Naive B cell (primary cell): ENCODE data around the gene VSX1. TPM values are rescaled to one million over a fixed set of nuclear protein-coding genes. Genes with fewer than 3 reads are reported as not detected.

ENCODE experiments used
- ATAC-seq, 2 donors: fragments of 150-1000 bp; cut with Tn5 transposase; 2 replicates each; pipeline ENCODE4 v1.10.0; 2021; ENCODE audit warnings: low read depth in 2 of 2, mild to moderate bottlenecking in 2 of 2, moderate library complexity in 2 of 2
- DNase-seq: peaks from one replicate; pipeline ENCODE4 v3.0.0; 2022
- H3K27ac Mint-ChIP-seq, 6 donors: one replicate each; pipeline ENCODE4 v1.8.0; 2020 to 2022; ENCODE audit warnings: mild to moderate bottlenecking in 6 of 6, mixed read lengths in 6 of 6, moderate library complexity in 5 of 6, inconsistent platforms in 2 of 6
- H3K27me3 Mint-ChIP-seq, 3 donors: one replicate each; pipeline ENCODE4 v1.8.0; 2021 to 2022; ENCODE audit warnings: mixed read lengths in 3 of 3, mild to moderate bottlenecking in 1 of 3
- H3K36me3 Mint-ChIP-seq, 2 donors: one replicate each; pipeline ENCODE4 v1.8.0; 2020 to 2022; ENCODE audit warnings: mixed read lengths in 2 of 2, inconsistent platforms in 1 of 2, mild to moderate bottlenecking in 1 of 2
- H3K4me1 Mint-ChIP-seq, 3 donors: one replicate each; pipeline ENCODE4 v1.8.0; 2020 to 2022; ENCODE audit warnings: mixed read lengths in 3 of 3, inconsistent platforms in 1 of 3, mild to moderate bottlenecking in 1 of 3, moderate library complexity in 1 of 3
- H3K4me3 Mint-ChIP-seq, 8 donors: one replicate each; pipeline ENCODE4 v1.8.0; 2020 to 2022; ENCODE audit warnings: mild to moderate bottlenecking in 8 of 8, mixed read lengths in 8 of 8, moderate library complexity in 8 of 8, inconsistent platforms in 2 of 8
- H3K9me3 Mint-ChIP-seq, 7 donors: one replicate each; pipeline ENCODE4 v1.8.0; 2020 to 2022; ENCODE audit warnings: mixed read lengths in 7 of 7, mild to moderate bottlenecking in 5 of 7, inconsistent platforms in 2 of 7, moderate library complexity in 1 of 7
- polyA plus RNA-seq, 6 donors: library from polyadenylated mRNA; unstranded; fragments of 300-500 nt; fragmentation: Illumina TruSeq; gene quantifications; one replicate each; pipeline ENCODE4 v1.2.3, GENCODE V29; 2021; ENCODE audit warnings: low read depth in 6 of 6

VSX1 gene
- polyA plus RNA-seq, 6 donors from 2014 or later: not detected

DNA sequence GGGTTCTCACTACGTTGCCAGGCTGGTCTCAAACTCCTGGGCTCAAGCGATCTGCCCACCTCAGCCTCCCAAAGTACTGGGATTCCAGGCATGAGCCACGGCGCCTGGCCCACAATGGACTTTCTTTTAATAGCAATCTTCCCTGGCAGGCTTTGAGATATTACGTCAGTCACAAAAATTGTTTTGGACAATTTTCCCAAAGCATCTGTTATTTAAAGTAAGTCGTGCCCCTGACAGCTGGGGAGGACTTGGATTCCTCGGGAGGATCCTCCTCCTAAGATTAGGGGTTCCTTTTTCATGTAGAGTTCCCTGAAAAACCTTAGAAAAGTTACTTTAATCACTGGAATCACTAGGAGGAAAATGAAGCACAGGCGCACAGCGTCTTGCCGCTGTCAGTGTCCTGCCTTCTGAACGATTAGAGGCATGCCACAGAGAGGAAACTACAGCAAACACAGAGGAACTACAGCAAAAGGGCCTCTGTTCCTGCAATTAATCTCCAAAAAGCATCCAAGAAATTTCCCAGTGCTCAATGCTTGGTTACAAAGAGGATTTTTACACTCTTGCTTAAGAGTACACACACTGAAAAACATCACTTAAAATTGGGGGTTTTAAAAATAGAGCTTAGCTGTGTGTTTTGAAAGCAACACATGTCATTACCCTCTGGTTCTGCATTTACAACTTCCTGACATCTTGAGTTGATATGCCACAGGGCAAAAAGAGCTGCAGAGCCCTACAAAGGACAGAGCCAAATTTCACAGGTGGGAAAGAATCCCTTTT is 28.5 kb downstream of the VSX1 start:
- Mint-ChIP-seq H3K4me3 (peak overlapping the region; percentile 82 to 98 (median 89)), H3K27ac (peak overlapping the region; percentile 90 to 96 (median 93)), H3K4me1 (peaks cover 64 to 89% (median 86%) of the 10 kb centered on the region in 3 donors), H3K27me3 (no peaks in the 10 kb centered on the region), H3K9me3 (no peaks in the 10 kb centered on the region), H3K36me3 (peaks cover 0 to 7% of the 10 kb centered on the region in 2 donors)
- DNase-seq (no peak), ATAC-seq (no peak)

DNA sequence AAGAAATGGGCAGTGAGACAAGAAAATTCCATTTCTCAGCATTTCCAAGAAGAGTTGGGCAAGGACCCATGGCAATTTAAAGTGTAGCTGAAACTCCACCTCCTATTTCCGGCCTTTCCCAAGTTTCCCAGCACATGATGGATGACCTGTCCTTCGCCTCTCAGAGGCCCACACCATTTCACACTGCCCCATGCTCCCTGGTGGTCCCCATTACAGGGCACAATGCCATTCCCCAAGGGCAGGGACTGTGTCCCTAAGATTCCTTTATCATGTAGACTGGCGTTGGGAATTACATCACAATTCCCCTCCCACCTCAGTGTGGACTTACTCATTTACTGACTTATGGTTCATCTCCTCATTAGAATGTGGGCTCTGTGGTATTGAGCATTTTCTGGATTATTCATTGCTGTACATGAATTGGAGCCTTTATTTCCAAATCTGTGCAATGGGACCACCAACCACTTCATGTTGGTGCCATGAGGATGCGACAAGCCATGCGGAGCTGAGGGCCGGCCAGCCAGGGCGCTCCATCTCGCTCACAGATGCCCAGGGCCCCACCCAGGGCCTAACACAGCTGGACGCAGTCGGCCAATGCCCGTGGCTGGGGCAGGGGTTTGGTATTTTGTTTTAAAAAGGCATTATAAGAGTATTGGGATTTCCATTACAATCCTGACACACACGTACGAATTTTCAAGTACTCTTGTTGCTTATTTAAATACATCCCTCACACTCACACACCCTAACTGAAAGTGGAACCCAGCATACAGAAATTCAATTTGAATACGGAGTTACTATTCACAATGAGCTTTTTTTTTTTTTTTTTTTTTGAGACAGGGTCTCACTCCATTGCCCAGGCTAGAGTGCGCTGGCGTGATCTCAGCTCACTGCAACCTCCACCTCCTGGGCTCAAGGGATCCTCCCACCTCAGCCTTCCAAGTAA is 29.4 kb downstream of the VSX1 start:
- peak; percentile 46 for DNase-seq
- ATAC-seq: peak; percentile 24 to 26
- Mint-ChIP-seq H3K9me3 (no peaks in the 10 kb centered on the region), H3K36me3 (peaks cover 0 to 7% of the 10 kb centered on the region in 2 donors), H3K27me3 (no peaks in the 10 kb centered on the region), H3K4me1 (peaks cover 64 to 92% (median 88%) of the 10 kb centered on the region in 3 donors), H3K27ac (peak overlapping the region; percentile 90 to 96 (median 93)), H3K4me3 (peak overlapping the region; percentile 82 to 98 (median 90))

DNA sequence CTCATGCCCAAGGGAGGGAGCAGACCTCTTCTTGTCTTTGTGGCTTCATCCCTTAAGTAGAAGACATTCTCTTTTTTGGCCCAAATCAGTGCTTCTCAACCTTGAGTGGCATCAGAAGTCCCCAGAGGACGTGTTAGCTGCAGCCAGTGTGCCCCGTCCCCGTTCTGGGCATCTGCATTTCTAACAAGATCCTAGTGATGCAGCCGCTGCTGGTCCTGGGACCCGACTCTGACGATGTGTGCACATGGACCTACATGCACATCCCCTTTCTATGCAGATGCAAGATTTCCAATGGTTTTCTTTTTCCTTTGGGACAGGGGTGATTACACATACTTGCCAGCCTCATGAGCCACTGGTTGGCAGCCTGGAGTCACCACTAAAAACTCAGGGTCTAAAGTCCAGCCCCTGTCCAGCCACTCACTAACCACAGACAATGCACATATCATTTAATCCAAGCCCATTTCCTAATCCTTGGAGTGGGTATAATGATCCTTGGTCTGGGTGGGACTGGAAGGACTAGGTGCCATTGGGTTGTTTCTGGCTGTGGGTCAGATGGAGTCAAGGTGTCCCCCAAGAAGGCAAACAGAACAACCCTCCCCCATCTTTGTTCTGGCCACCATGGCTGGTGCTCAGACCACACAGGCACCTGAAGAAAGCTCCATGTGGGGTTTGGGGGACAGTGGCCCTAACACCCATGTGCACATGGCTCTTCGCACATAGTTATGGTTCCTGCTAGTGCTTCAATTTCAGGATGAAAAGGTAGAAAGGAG is 30.4 kb downstream of the VSX1 start:
- no peaks in the 10 kb centered on the region for H3K27me3 Mint-ChIP-seq
- H3K4me1 Mint-ChIP-seq: peaks cover 68 to 87% (median 87%) of the 10 kb centered on the region in 3 donors
- H3K36me3 Mint-ChIP-seq: peaks cover 0 to 7% of the 10 kb centered on the region in 2 donors
- DNase-seq (no peak), ATAC-seq (no peak)
- peak overlapping the region in 7 of 8 donors; percentile 16 to 93 (median 67) for H3K4me3 Mint-ChIP-seq
- H3K9me3 Mint-ChIP-seq: no peaks in the 10 kb centered on the region
- peak overlapping the region in 5 of 6 donors; percentile 56 to 91 (median 70) for H3K27ac Mint-ChIP-seq

DNA sequence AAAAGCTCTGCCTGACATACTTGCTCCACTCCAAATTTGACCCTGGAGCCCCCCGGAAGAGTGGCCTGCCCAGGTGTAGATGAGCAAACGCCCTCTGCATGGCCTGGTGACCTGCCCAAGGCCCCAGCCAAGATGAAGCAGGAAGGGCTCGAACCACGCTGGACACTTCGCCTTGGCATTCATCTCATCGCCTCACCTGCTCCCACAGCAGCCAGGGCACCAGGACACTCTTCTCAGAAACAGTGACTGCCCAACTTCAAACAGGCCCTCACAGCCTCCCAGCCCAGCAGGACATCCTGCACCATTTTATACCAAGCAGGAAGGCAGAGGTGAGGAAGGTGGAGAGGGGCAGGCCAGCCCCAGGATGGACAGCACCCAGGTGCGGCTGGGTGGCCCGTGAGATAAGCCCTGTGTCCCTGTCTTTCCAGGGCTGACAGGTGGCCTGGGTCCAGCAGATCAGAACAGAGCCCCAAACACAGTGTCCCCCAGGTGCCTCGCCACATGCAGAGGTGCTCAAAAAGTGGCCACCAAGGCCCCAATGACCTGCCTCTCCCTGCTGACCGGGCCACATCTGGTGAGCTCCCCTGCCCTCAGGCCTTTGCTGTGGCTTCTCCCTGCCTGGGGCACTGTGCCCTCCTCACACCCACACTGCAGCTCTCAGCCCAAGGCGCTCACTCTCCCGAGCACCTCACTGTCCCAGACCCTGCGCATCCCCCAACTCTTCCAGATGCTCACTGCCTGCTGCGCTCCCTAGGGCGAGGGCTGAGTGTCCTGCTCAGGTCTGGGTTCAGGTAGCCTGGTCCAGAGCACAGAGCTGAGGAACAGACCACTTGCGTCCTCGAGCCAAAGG is 31.2 kb downstream of the VSX1 start:
- Mint-ChIP-seq H3K9me3 (no peaks in the 10 kb centered on the region), H3K4me1 (peaks cover 61 to 87% (median 83%) of the 10 kb centered on the region in 3 donors), H3K27ac (peak overlapping the region in 4 of 6 donors; percentile 48 to 83 (median 74)), H3K4me3 (peak overlapping the region in 6 of 8 donors; percentile 14 to 72 (median 46)), H3K27me3 (no peaks in the 10 kb centered on the region), H3K36me3 (peaks cover 0 to 7% of the 10 kb centered on the region in 2 donors)
- ATAC-seq: no peak
- DNase-seq: no peak

DNA sequence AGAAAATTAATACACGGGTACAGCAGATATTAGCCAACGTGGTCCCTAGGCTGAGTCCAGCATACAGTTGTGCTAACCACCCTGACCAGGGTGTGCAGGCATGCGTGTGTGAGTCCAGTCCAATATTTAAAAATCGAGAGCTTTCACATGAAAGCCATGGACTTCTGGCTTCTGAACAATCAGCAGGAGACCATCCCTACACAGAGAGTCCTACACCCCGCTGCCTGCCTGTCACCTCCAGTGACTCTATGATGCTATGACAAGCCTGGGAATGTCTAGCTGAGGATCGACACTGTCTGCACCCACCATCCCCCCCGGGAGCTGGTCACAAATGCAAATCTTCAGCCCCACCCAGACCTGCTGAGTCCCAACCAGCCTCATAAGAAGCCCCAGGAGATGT is 31.9 kb downstream of the VSX1 start:
- no peaks in the 10 kb centered on the region for H3K27me3 Mint-ChIP-seq
- ATAC-seq (no peak), DNase-seq (no peak)
- H3K4me3 Mint-ChIP-seq: peak overlapping the region in 4 of 8 donors; percentile 12 to 72 (median 50)
- no peaks in the 10 kb centered on the region for H3K9me3 Mint-ChIP-seq
- peaks cover 0 to 7% of the 10 kb centered on the region in 2 donors for H3K36me3 Mint-ChIP-seq
- peaks cover 64 to 87% (median 83%) of the 10 kb centered on the region in 3 donors for H3K4me1 Mint-ChIP-seq
- peak overlapping the region in 5 of 6 donors; percentile 15 to 97 (median 75) for H3K27ac Mint-ChIP-seq

DNA sequence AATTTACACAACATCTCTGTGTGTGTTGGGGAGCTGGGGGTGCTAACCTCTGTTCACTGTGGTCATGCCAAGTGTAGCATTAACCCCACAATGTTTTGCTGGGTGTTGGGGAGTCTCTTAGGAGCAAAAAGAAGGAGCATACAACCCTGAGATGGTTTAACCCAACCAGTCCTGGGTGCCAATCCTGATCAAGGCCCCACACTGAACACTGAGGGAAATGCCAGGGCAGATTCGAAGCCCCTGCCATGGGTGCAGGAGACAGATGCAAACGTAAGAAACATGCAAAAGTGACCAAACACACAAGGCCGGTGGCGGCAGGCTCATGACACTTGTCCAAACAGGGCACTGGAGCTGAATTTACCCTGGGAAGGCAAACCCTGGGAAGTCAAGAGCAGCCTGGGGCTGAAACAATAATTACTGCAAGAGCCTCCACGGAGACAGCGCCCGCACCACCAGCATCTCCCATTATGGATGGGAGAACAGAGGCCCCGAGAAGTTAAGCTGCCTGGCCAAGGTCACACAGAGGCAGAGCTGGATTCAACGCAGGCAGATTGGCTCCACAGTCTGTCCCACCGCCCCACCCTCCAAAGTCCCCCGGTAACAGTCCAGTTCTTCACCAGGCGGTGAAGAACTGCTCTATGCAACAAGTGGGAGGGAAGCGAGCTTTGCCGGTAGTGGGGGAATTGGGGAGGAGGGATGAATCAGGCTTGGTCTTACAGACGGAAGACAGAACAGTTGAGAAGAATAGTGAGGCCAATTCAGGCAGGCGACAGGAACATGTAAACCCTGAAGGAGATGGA is 32.5 kb downstream of the VSX1 start:
- DNase-seq: no peak
- ATAC-seq: no peak
- Mint-ChIP-seq H3K27me3 (no peaks in the 10 kb centered on the region), H3K4me3 (peak overlapping the region in 4 of 8 donors; percentile 12 to 76 (median 32)), H3K36me3 (peaks cover 0 to 7% of the 10 kb centered on the region in 2 donors), H3K4me1 (peaks cover 58 to 87% (median 83%) of the 10 kb centered on the region in 3 donors), H3K9me3 (no peaks in the 10 kb centered on the region), H3K27ac (peak overlapping the region in 5 of 6 donors; percentile 9 to 97 (median 86))

DNA sequence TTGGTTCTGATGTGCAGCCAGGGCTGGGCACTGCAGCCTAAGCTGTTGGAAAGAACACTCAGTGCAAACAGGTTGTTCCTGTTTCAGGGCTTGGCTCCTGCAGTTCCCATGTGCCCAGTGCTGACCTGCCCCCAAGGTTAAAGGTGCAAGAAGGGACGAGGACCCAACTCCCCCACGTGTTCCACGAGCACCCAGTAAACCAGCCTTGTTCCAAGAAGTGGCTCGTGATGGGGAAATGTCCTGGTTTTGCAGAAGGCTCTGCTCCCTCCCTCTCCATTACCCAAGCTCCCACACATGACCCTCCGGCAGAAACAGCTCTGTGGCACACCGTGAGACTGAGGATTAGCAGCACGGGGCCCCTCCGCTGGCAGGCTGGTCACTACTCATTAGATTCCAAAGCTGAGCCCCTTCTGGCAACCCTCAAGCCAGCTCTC is 33.4 kb downstream of the VSX1 start:
- peaks cover 49 to 87% (median 83%) of the 10 kb centered on the region in 3 donors for H3K4me1 Mint-ChIP-seq
- ATAC-seq (no peak), DNase-seq (no peak)
- H3K36me3 Mint-ChIP-seq: peaks cover 0 to 7% of the 10 kb centered on the region in 2 donors
- no peaks in the 10 kb centered on the region for H3K27me3 Mint-ChIP-seq
- H3K27ac Mint-ChIP-seq: peak overlapping the region in 2 of 6 donors; percentile 9 to 76
- no peak overlapping the region for H3K4me3 Mint-ChIP-seq
- no peaks in the 10 kb centered on the region for H3K9me3 Mint-ChIP-seq

DNA sequence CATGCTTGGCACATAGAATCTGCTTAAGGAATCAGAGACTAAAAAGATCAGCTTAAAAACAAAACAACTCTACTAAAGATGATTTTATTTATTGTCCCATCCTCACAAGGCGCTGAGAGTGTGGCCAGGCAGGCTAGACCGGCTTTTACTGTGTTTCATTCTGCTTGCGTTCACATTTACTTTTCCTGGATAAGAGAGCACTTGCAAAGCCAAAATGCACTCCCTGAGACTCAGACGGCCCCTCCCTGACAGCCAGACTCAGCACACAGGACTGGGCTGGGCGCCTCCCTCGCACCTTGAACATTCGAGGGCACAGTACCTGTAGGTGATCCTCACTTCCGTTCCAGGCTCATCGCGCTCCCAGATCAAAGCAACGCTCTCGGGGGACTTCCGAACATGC is 34.2 kb downstream of the VSX1 start:
- peaks cover 0 to 7% of the 10 kb centered on the region in 2 donors for H3K36me3 Mint-ChIP-seq
- H3K27me3 Mint-ChIP-seq: no peaks in the 10 kb centered on the region
- DNase-seq (no peak), ATAC-seq (no peak)
- no peaks in the 10 kb centered on the region for H3K9me3 Mint-ChIP-seq
- no peak overlapping the region for H3K4me3 Mint-ChIP-seq
- peak overlapping the region in 1 of 6 donors; percentile 76 for H3K27ac Mint-ChIP-seq
- peaks cover 49 to 87% (median 82%) of the 10 kb centered on the region in 3 donors for H3K4me1 Mint-ChIP-seq

DNA sequence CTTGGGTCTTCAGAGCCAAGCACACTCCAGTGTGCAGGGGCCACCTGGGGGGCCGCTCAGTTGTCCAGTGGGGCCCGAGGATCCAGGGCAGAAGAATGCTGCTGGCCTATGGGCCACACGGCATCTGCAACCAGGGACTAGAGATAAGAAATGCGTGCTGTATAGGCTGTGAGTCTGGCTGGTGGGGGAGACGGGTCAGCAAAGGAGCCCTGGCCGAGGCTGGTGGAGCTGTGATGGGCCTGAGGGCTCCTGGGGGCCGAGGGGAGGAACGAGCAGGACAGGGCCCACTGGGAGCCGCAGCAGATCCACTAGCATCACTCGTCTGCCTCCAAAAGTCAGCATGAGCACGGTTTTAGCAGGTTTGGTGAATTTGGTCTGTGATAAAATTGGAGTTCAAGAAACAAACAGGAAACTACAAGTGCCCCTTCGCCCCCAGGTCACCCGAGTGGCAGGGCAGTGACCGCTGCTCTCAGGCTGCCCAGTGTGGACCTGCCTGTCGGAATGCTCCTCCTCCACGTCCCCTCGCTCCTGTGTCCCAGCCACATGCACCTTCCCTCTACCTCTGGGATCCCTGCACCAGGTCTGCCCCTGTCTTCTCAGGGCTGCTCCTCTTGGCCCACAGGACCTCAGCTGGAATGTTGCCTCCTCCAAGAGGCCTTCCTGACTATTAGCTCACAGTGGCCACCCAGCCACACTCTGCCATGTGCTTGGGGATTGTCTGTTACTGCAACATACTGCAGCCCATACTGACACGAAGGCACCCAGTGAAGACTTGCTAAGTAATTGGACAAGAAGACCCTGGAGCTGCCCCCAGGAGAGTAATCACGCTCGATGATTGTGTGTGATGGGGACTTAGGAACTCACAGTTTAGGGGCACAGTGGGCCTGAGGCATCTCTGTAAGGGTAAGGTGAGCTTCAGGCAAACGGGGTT is 34.9 kb downstream of the VSX1 start:
- DNase-seq (no peak), ATAC-seq (no peak)
- Mint-ChIP-seq H3K36me3 (peaks cover 0 to 7% of the 10 kb centered on the region in 2 donors), H3K9me3 (no peaks in the 10 kb centered on the region), H3K27me3 (no peaks in the 10 kb centered on the region), H3K4me3 (peak overlapping the region in 2 of 8 donors; percentile 22 to 57), H3K4me1 (peaks cover 46 to 85% (median 82%) of the 10 kb centered on the region in 3 donors), H3K27ac (peak overlapping the region in 5 of 6 donors; percentile 32 to 94 (median 67))

DNA sequence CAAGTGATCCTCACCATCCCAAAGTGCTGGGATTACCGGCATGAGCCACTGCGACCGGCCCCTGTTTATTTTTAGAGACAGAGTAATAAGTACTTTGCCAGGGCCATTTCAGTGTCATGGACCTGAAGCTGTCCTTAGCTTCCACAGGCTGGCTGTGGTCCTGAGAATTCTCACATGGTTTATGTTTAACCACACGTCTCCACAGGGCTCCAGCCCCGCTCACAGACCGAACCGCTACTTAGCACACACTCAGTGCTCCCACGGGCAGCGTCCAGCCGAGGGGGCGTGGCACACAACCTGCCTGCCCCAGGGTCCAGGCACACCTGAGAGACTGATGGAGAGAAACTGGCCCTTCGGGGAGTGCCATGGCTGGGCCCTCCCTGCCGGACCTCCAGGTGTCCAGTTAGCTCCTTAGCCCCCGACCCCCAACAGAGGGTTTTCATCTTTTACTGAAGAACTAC is 35.7 kb downstream of the VSX1 start:
- peaks cover 39 to 81% (median 77%) of the 10 kb centered on the region in 3 donors for H3K4me1 Mint-ChIP-seq
- peak overlapping the region in 1 of 8 donors; percentile 22 for H3K4me3 Mint-ChIP-seq
- H3K27ac Mint-ChIP-seq: peak overlapping the region in 5 of 6 donors; percentile 15 to 94 (median 88)
- no peak for ATAC-seq
- DNase-seq: no peak
- no peaks in the 10 kb centered on the region for H3K27me3 Mint-ChIP-seq
- peaks cover 0 to 4% of the 10 kb centered on the region in 2 donors for H3K36me3 Mint-ChIP-seq
- H3K9me3 Mint-ChIP-seq: no peaks in the 10 kb centered on the region
